Sigmoid colon (tissue), 4 donors: ENCODE data around the gene TXNRD2.

ENCODE experiments used
- CTCF ChIP-seq, 4 experiments: fragments of 450-650 bp in 3 of 4; fragments of 200-600 bp in 1 of 4; IDR thresholded peaks; one replicate each; pipeline ENCODE4 v1.5.1; 2016 to 2019; ENCODE audit warnings: antibody characterized with exemption in 4 of 4, mild to moderate bottlenecking in 3 of 4, moderate library complexity in 2 of 4
- EP300 ChIP-seq, 4 donors: sonication (generic); formaldehyde crosslinking; IDR thresholded peaks; one replicate each; pipeline ENCODE4 v1.6.1; 2017; ENCODE audit warnings: antibody characterized with exemption in 4 of 4
- POLR2A ChIP-seq, 2 donors: fragments of 450-650 bp; IDR thresholded peaks; one replicate each; pipeline ENCODE4 v1.6.1; 2016; ENCODE audit warnings: antibody characterized with exemption in 2 of 2, mild to moderate bottlenecking in 2 of 2, moderate library complexity in 2 of 2
- POLR2AphosphoS5 ChIP-seq, 4 donors: sonication (generic); formaldehyde crosslinking; IDR thresholded peaks; one replicate each; pipeline ENCODE4 v1.6.1; 2017; ENCODE audit warnings: antibody characterized with exemption in 4 of 4

- TF ChIP-seq POLR2A (IDR thresholded peaks at IDR 0.05): no peak
- no peak for TF ChIP-seq CTCF (IDR thresholded peaks at IDR 0.05)
- TF ChIP-seq POLR2AphosphoS5 (IDR thresholded peaks at IDR 0.05): no peak
- no peak for TF ChIP-seq EP300 (IDR thresholded peaks at IDR 0.05)
Observed at GRCh38 chr22:19937616-19938473, 3.8 kb downstream of the TXNRD2 start.
